ENCODE measurements around the gene BTG1.
A peak's percentile ranks its signal among the peaks of the same experiment; 100 is the strongest.

The BTG1 gene

GRCh38 chr12:92132288-92132687 is 13.4 kb downstream of the BTG1 start:
- peak; percentile 67 for DNase-seq

- DNase-seq = no peak
Observed at GRCh38 chr12:92130999-92131398, 14.6 kb downstream of the BTG1 start.

GRCh38 chr12:92129609-92130008 is 16.0 kb downstream of the BTG1 start:
- DNase-seq = no peak

- no peak for DNase-seq
Observed at GRCh38 chr12:92128612-92129011, 17.0 kb downstream of the BTG1 start.

GRCh38 chr12:92124689-92125029 is 21.0 kb downstream of the BTG1 start:
- DNase-seq = no peak

GRCh38 chr12:92123780-92124688 is 21.6 kb downstream of the BTG1 start:
- no peak for DNase-seq

- no peak for DNase-seq
Observed at GRCh38 chr12:92122941-92123779, 22.5 kb downstream of the BTG1 start.

- DNase-seq = no peak
Observed at GRCh38 chr12:92121826-92122225, 23.8 kb downstream of the BTG1 start.

GRCh38 chr12:92118826-92119536 is 26.7 kb downstream of the BTG1 start:
- DNase-seq = no peak

- no peak for DNase-seq
Observed at GRCh38 chr12:92114834-92115233, 30.8 kb downstream of the BTG1 start.

GRCh38 chr12:92111256-92111655 is 34.4 kb downstream of the BTG1 start:
- DNase-seq = no peak

GRCh38 chr12:92110083-92110640 is 35.5 kb downstream of the BTG1 start:
- DNase-seq = no peak

GRCh38 chr12:92109613-92110012 is 36.0 kb downstream of the BTG1 start:
- no peak for DNase-seq

- DNase-seq = no peak
Observed at GRCh38 chr12:92108651-92109050, 37.0 kb downstream of the BTG1 start.

- DNase-seq = no peak
Observed at GRCh38 chr12:92107621-92108131, 38.0 kb downstream of the BTG1 start.

GRCh38 chr12:92107094-92107493 is 38.6 kb downstream of the BTG1 start:
- DNase-seq = no peak

GRCh38 chr12:92105676-92106075 is 40.0 kb downstream of the BTG1 start:
- no peak for DNase-seq

GRCh38 chr12:92105110-92105509 is 40.5 kb downstream of the BTG1 start:
- DNase-seq = no peak

- DNase-seq = no peak
Observed at GRCh38 chr12:92102606-92103005, 43.0 kb downstream of the BTG1 start.

- DNase-seq = no peak
Observed at GRCh38 chr12:92098594-92099380, 46.9 kb downstream of the BTG1 start.

- DNase-seq = no peak
Observed at GRCh38 chr12:92096346-92097136, 49.1 kb downstream of the BTG1 start.
